Ectodermal cell (in vitro differentiated cells): ENCODE results near the gene LY9.

Experiments
- H3K27ac ChIP-seq: 2 replicates; pipeline ENCODE4 v1.7.0; 2013; ENCODE audit warnings: mild to moderate bottlenecking, low read depth, low read length; ENCODE audit not compliant: insufficient read depth, poor library complexity, severe bottlenecking
- H3K27me3 ChIP-seq: 2 replicates; pipeline ENCODE4 v1.7.0; 2013; ENCODE audit warnings: mild to moderate bottlenecking, low read length; ENCODE audit not compliant: insufficient read depth, control insufficient read depth, poor library complexity, severe bottlenecking
- H3K36me3 ChIP-seq: one replicate; pipeline ENCODE4 v1.7.0; 2013; ENCODE audit warnings: low read length; ENCODE audit not compliant: control insufficient read depth, insufficient read depth
- H3K4me1 ChIP-seq: one replicate; pipeline ENCODE4 v1.7.0; 2013; ENCODE audit warnings: low read length; ENCODE audit not compliant: control insufficient read depth, insufficient read depth
- H3K4me3 ChIP-seq: 2 replicates; pipeline ENCODE4 v1.7.0; 2013; ENCODE audit warnings: low read depth, low read length, control low read depth; ENCODE audit not compliant: insufficient read depth
- H3K9me3 ChIP-seq: 2 replicates; pipeline ENCODE4 v1.7.0; 2013; ENCODE audit warnings: mild to moderate bottlenecking, low read length, moderate library complexity; ENCODE audit not compliant: control insufficient read depth
- WGBS, 2 experiments: methylation state at CpG; one replicate each; pipeline ENCODE4 v1.1.7; 2013; ENCODE audit warnings: missing lambda C conversion rate in 2 of 2; 5-methylcytosine and 5-hydroxymethylcytosine counted together

LY9 gene

DNA sequence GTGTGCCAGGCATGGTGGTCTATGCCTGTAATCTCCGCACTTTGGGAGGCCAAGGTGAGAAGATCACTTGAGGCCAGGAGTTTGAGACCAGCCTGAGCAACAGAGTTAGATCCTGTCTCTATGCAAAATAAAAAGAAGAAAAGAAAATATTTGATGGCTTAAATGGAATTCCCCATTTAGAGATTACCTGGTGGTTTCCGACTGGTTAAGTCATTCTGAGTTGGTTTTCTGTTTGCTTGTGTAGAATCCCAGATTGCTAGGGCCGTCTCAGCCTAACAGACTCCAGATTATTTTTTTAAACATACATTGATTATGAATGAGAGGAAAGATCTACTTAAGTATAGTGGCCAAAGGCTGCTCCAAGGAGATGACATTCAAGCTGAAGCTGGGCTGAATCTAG, 22.9 kb upstream of the LY9 start:
- no peak overlapping the region for H3K4me3 ChIP-seq
- WGBS, 2 experiments, result 82 to 89% methylated on average over 2 to 3 of the region's 3 CpGs
- H3K36me3 ChIP-seq, result no peaks in the 10 kb centered on the region
- no peaks in the 10 kb centered on the region for H3K4me1 ChIP-seq
- no peaks in the 10 kb centered on the region for H3K9me3 ChIP-seq
- no peaks in the 10 kb centered on the region for H3K27me3 ChIP-seq
- H3K27ac ChIP-seq, result no peak overlapping the region

DNA sequence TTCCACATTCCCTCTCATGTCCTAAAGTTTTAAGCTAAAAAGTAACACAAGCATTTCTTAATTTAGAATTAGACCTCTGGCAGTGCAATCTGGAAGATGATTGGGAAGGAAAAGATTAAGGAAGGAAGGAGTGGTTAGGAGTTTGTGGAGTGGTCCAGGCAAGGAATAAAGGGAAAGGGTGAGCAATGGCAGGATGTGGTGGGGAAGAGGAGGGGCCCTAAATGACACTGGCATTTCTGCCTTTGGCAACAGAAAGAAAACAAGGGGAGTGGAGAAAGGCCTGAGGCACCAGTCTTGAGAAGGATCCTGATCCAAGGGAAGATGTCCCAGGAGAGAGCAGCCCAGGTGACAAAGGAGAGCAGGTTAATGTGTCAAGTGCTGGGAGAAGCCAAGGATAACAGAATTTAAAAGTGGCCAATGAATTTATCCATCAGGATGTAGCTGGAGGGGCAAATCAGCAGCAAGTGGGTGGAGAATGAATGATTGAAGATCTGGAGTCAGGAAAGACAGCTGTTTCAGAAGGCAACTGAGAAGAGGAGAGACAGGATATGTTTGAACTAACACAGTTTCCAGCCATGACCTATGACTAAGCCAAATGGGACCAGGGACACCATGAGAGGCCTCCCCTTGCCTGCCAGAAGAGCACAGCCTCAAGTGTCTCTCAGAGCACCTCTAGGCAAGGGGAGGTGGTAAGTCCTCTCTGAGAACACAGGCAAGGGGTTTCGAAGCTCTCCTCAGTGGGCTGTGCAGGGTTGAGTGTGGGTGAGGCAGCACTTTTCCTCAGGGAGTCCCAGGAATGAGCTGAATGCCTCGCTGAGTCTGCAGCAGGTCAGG, 20.9 kb upstream of the LY9 start:
- WGBS, 2 experiments, result 69 to 70% methylated on average over 2 of the region's 2 CpGs
- H3K36me3 ChIP-seq, result no peaks in the 10 kb centered on the region
- H3K27ac ChIP-seq, result no peak overlapping the region

DNA sequence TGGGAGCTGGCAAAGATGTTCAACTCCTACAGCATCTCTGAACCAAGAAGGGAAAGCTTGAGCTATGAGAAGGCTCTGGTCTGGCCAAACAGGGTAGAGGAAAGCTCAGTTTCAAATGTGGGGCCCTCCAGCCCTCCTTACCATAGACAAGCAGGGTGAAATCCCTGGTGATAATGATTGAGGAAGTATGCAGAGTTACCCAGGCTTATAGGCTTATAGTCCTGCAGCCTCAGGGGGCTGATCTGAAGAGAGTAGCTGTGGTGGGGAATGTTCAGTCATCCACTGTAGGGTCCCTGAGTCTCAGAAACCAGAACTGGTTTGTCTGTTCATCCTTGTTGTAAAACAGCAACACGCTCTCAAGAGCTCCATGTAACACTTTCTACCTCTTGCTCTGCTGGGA, 19.8 kb upstream of the LY9 start:
- H3K36me3 ChIP-seq, result no peaks in the 10 kb centered on the region
- no peak overlapping the region for H3K27ac ChIP-seq
- 76 to 96% methylated on average over 1 of the region's 1 CpG for WGBS, 2 experiments
- no peaks in the 10 kb centered on the region for H3K9me3 ChIP-seq
- H3K4me3 ChIP-seq, result no peak overlapping the region
- no peaks in the 10 kb centered on the region for H3K4me1 ChIP-seq
- H3K27me3 ChIP-seq, result no peaks in the 10 kb centered on the region

More for the DNA sequence above, 20.9 kb upstream of the LY9 start:
- H3K4me3 ChIP-seq, result no peak overlapping the region
- H3K4me1 ChIP-seq, result no peaks in the 10 kb centered on the region
- no peaks in the 10 kb centered on the region for H3K27me3 ChIP-seq
- H3K9me3 ChIP-seq, result no peaks in the 10 kb centered on the region

DNA sequence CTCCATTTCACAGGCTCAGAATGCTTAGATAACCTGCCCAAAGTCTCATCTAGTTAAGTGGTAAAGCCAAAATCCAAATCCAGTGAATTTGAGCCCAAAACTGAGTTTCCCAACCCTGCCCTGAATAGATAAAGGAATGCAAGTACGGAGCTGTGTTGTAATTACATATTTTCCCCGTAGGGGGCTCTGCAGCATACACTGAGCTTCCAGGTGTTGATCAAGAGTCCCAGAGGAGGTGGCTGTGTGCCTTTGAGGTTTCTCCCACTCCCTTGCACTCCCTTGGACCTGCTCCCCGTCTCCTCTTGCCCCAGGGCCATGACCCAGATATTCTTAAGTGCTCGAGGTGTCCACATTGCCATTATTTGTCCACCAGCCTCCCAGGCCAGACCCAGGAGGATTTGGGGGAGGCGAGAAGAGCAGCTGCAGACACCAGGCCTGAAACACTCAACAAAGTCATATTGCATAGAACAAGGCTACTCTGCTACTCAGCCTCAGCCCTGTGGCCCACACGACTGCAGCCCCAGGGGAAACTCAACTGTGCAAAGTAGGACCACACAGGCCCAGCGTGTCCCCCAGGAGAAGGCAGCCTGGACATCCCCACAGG, 18.4 kb upstream of the LY9 start:
- H3K4me1 ChIP-seq, result no peaks in the 10 kb centered on the region
- WGBS, 2 experiments, result 69 to 72% methylated on average over 7 of the region's 7 CpGs

DNA sequence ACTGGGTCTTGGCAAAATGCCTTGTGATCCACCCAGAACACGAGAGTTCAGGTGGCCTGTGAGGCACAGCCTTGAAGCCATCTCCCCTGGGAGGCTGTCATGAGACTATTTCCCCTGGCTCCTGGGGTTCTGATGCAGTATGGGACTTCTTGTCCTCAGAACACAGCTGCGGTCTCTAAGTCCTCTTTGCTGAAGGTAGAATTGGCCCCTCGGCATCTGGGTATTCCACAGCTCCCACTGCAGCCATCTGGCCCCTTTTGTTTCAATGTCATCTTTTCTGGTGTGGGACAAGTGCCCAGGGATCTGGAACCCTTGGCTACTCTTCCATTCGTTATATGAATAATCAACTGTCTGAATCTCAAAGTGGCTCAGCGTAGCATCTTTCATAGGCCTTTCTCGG, 17.0 kb upstream of the LY9 start:
- Histone ChIP-seq H3K9me3 (no peaks in the 10 kb centered on the region), H3K36me3 (no peaks in the 10 kb centered on the region), H3K4me1 (no peaks in the 10 kb centered on the region), H3K27me3 (no peaks in the 10 kb centered on the region), H3K27ac (no peak overlapping the region), H3K4me3 (no peak overlapping the region)
- 91 to 95% methylated on average over 6 of the region's 6 CpGs for WGBS, 2 experiments

More for the DNA sequence above, 18.4 kb upstream of the LY9 start:
- H3K27me3 ChIP-seq, result no peaks in the 10 kb centered on the region
- H3K36me3 ChIP-seq, result no peaks in the 10 kb centered on the region
- no peak overlapping the region for H3K27ac ChIP-seq
- no peak overlapping the region for H3K4me3 ChIP-seq
- no peaks in the 10 kb centered on the region for H3K9me3 ChIP-seq

DNA sequence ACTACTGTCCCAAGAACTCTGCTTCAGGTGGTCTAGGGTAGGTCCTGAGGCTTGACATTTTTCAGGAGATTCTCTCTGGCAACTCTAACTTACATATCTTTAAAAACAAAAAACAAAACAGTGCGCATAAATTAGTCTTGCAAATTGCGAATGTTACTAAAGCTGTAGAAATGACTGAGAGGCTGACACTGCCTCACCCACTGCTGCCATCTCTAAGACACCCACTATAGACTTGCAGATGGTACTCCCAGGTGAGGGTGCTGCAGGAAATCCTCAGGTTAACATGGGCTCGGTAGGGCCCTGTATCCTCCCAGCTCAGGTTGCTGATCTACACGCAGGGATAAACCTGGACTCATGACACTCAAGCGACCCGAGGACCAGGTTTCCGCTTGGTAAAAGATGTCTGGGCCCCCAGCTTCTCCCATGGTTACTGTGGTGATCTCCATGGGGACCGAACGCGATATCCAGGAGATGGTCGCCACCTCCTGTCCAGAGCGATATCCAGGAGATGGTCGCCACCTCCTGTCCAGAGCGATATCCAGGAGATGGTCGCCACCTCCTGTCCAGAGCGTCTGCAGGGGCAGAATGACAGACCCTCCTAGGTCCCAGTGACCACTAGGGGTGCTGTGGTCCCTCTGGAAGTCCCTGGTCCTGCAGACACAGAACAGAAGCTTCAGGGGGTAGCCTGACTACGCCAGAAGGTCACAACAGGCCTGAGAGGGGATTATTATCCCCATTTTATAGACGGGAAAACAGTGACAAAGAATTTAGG, 16.2 kb upstream of the LY9 start:
- H3K4me3 ChIP-seq, result no peak overlapping the region

DNA sequence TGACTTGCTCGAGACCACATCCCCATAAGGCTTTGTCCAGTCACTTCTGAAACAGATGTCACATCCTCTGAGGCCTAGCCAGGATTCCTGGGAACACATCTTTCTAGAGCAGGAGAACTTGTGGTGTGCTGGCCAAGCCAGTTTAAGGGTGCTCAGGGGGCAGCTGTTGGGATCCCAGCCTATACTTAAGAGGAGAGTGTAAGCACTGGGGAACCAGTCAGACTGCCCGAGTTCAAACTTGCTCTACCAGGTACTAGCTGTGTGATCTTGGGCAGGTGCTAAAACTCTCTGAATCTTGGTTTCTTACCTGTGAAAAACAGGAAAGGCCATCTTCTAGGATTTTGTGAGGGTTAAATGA, 15.6 kb upstream of the LY9 start:
- Histone ChIP-seq H3K4me1 (no peaks in the 10 kb centered on the region), H3K27me3 (no peaks in the 10 kb centered on the region), H3K4me3 (no peak overlapping the region), H3K9me3 (no peaks in the 10 kb centered on the region), H3K27ac (no peak overlapping the region), H3K36me3 (no peaks in the 10 kb centered on the region)
- WGBS, 2 experiments, result 93 to 94% methylated on average over 2 of the region's 2 CpGs

More for the DNA sequence above, 16.2 kb upstream of the LY9 start:
- H3K9me3 ChIP-seq, result no peaks in the 10 kb centered on the region
- WGBS, 2 experiments, result 90% methylated on average over 18 of the region's 18 CpGs
- H3K27me3 ChIP-seq, result no peaks in the 10 kb centered on the region
- H3K4me1 ChIP-seq, result no peaks in the 10 kb centered on the region
- H3K36me3 ChIP-seq, result no peaks in the 10 kb centered on the region
- H3K27ac ChIP-seq, result no peak overlapping the region

DNA sequence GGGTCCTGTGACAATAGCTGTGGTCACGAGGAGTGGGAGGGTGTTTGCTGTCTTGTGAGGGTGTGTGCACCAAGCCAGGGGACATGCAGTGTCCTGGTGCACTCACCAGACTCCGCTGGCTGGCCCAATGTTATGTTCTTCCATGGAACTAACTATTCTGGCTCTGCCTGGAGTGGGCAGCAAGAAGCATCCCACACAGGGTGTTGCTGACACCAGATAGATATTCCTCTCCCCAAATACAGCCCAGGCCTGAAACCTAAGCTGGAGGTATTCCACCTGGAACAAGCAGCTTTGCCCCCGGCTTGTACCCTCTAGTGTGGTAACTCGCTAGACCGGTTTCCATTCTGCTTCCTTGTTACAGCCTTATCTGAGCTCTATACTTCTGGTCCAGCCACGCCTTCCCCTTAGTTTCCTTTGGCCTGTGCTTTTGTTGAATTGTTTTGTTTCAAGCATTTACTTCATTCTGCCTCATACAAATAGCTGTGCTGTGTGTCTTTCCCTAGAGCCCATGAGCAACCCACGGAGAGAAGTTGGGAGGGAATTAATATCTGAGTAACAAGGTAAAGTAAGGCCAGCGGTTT, 14.7 kb upstream of the LY9 start:
- 92 to 93% methylated on average over 8 of the region's 8 CpGs for WGBS, 2 experiments
- H3K27ac ChIP-seq, result no peak overlapping the region
- H3K4me1 ChIP-seq, result no peaks in the 10 kb centered on the region

DNA sequence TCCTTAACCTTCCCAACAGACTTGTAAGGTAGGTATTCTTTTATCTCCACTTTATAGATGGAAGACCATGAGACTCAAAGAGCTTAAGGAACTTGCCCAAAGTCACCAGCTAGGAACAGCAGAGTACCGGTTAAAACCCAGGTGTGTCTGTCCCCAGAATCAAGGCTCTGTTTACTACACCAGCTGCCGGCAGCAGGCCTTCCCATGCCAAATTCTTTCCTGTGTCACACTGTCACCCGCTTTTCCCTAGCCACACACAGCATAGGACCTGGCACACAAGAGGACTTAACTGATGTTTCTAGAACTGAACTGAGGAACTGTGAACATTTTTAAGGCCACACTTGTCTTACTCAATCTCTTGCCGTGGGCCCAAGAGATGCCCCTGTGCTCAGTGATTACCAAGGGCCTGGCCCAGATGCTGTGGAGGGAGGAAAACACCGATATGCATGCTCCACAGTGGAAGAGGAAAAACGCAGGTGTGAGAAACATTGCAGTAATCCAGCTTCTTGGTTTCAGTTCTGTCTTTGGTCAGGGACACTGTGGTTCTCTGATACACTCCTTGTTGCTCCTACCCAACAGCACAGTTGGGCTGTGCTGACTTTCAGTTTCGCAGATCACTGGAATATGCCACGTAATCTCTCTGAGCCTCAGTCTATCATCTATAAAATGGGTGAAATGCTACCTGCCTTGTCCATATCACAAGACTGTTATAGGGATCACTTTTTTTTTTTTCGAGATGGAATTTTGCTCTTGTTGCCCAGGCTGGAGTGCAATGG, 13.9 kb upstream of the LY9 start:
- no peaks in the 10 kb centered on the region for H3K9me3 ChIP-seq
- H3K27me3 ChIP-seq, result no peaks in the 10 kb centered on the region
- no peaks in the 10 kb centered on the region for H3K4me1 ChIP-seq
- no peak overlapping the region for H3K4me3 ChIP-seq
- 92 to 94% methylated on average over 9 of the region's 9 CpGs for WGBS, 2 experiments
- no peaks in the 10 kb centered on the region for H3K36me3 ChIP-seq
- H3K27ac ChIP-seq, result no peak overlapping the region

More for the DNA sequence above, 14.7 kb upstream of the LY9 start:
- Histone ChIP-seq H3K9me3 (no peaks in the 10 kb centered on the region), H3K27me3 (no peaks in the 10 kb centered on the region), H3K36me3 (no peaks in the 10 kb centered on the region), H3K4me3 (no peak overlapping the region)
